Cardiac muscle cell (in vitro differentiated cells and primary cell): ENCODE measurements around the gene ATP11A. TPM values are rescaled to one million over a fixed set of nuclear protein-coding genes. Genes with fewer than 3 reads are reported as not detected.

Source experiments
- DNase-seq, 2 donors: peaks; one replicate each; pipeline versions ENCODE4 v3.0.0 to v3.0.0-alpha.2; 2010 to 2017; ENCODE audit warnings: low read depth in 1 of 2, low spot score in 1 of 2
- H3K27ac ChIP-seq: fragments of 200-600 bp; sonication (generic); 2 replicates; pipeline ENCODE4 v1.5.1; 2016
- H3K27me3 ChIP-seq: fragments of 200-600 bp; sonication (generic); 2 replicates; pipeline ENCODE4 v1.6.0; 2016; ENCODE audit warnings: control low read depth
- H3K36me3 ChIP-seq: fragments of 200-600 bp; sonication (generic); 2 replicates; pipeline ENCODE4 v1.5.1; 2016; ENCODE audit warnings: control low read depth
- H3K4me1 ChIP-seq: fragments of 200-600 bp; sonication (generic); 2 replicates; pipeline ENCODE4 v1.8.1; 2017; ENCODE audit warnings: low read depth, mild to moderate bottlenecking, mixed run types
- H3K4me3 ChIP-seq: fragments of 200-600 bp; sonication (generic); 2 replicates; pipeline ENCODE4 v1.5.1; 2016; ENCODE audit warnings: mild to moderate bottlenecking
- H3K9me3 ChIP-seq: fragments of 200-600 bp; sonication (generic); 2 replicates; pipeline ENCODE4 v1.5.1; 2017; ENCODE audit warnings: low read depth, mild to moderate bottlenecking, control low read depth
- polyA plus RNA-seq: library from polyadenylated mRNA; unstranded; fragments of >200 nt; fragmentation: Nextera tagmentation; extraction: Ambion mirVana; gene quantifications from 2 replicates; pipeline ENCODE4 v1.2.1, GENCODE V29; 2016
- total RNA-seq: library from RNA; depleted of rRNA; stranded (reverse); fragments of >200 nt; gene quantifications from 2 replicates; pipeline ENCODE4 v1.2.3, GENCODE V29; 2016
- TF ChIP-seq, protein P1 (sequence below): IDR thresholded peaks from 2 replicates; pipeline ENCODE4 v1.5.1; 2012; ENCODE audit warnings: low read depth, mild to moderate bottlenecking, low read length

ATP11A gene
- total and polyA plus RNA-seq, 2 experiments from 2014 or later = 38.0 to 42.9 TPM

DNA sequence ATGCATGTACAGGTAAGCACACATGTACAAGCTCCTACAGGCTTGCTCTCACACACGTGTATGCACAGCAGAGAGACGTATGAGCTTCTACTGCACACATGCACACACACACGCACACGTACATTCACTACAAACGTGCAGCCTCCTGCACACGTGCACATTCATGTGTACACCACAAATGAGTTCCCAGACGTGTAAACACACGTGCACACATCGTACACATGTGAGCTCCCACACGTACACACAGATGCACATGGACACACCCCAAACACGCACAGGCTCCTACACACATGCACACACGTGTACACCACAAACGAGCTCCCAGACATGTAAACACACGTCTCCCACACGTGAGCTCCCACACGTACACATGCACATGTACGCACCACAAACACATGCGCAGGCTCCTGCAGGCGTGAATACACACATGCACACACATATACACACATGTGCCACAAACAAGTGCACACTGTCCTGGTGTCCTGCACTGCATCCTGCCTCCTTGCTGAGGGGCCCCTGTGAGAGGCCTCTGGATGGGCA lies 195.5 kb downstream of the ATP11A start:
- H3K4me3 ChIP-seq = no peak overlapping the region
- peaks cover 11% of the 10 kb centered on the region for H3K36me3 ChIP-seq
- DNase-seq = no peak
- peaks cover 7% of the 10 kb centered on the region for H3K4me1 ChIP-seq
- no peaks in the 10 kb centered on the region for H3K9me3 ChIP-seq
- H3K27ac ChIP-seq = no peak overlapping the region
- H3K27me3 ChIP-seq = no peaks in the 10 kb centered on the region
- TF ChIP-seq, protein P1, sequence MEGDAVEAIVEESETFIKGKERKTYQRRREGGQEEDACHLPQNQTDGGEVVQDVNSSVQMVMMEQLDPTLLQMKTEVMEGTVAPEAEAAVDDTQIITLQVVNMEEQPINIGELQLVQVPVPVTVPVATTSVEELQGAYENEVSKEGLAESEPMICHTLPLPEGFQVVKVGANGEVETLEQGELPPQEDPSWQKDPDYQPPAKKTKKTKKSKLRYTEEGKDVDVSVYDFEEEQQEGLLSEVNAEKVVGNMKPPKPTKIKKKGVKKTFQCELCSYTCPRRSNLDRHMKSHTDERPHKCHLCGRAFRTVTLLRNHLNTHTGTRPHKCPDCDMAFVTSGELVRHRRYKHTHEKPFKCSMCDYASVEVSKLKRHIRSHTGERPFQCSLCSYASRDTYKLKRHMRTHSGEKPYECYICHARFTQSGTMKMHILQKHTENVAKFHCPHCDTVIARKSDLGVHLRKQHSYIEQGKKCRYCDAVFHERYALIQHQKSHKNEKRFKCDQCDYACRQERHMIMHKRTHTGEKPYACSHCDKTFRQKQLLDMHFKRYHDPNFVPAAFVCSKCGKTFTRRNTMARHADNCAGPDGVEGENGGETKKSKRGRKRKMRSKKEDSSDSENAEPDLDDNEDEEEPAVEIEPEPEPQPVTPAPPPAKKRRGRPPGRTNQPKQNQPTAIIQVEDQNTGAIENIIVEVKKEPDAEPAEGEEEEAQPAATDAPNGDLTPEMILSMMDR = no peak

DNA sequence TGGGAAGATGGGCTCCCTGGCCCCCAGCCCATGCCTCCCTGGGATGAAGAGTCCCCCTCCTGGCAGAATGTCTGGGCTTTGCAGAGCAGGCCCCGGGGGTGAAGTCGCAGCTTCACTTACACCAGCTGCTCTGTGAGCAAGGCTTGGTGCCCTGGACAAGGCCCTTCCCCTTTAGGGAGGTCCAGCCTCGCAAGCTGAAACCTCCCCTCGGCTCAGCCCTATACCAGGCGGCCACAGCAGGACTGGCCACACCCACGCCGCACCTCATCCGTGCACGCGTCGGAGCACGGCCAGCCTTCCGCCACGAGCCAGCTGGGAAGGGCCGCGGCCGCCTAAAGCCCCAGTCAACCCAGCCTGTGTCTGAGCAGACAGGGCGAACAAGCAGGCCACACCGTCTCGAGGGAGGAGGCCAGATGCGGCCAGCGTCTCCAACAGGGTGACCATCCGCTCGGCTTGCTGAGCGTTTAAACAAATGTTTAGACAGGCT lies 196.0 kb downstream of the ATP11A start:
- H3K27ac ChIP-seq = peak overlapping the region; percentile 87
- no peaks in the 10 kb centered on the region for H3K27me3 ChIP-seq
- TF ChIP-seq, protein P1 = no peak
- DNase-seq = peak; percentile 94 to 95
- H3K9me3 ChIP-seq = no peaks in the 10 kb centered on the region
- peaks cover 7% of the 10 kb centered on the region for H3K4me1 ChIP-seq
- peak overlapping the region; percentile 6 for H3K4me3 ChIP-seq
- peaks cover 11% of the 10 kb centered on the region for H3K36me3 ChIP-seq

DNA sequence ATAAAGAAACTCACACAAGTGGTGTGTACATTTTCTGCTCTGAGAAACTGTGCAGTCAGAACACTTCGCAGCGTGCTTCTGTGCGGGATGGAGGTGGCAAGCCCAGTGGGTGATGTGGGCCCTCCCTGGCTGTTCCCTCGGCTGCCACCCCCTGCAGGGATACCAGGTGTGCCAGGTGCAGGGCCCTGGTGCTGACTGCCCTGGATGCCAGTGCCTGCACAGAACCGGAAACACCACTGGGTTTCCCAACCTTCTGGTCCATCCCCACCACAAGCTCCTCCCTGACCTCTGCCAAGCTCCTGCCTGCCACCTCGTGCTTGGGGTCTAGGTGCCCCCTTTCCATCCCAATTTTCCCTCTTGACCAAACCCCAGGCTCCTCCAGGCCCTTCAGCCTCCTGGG lies 197.3 kb downstream of the ATP11A start:
- H3K27me3 ChIP-seq = peaks cover 10% of the 10 kb centered on the region
- TF ChIP-seq, protein P1 = no peak
- H3K27ac ChIP-seq = no peak overlapping the region
- H3K9me3 ChIP-seq = no peaks in the 10 kb centered on the region
- no peak overlapping the region for H3K4me3 ChIP-seq
- peaks cover 8% of the 10 kb centered on the region for H3K36me3 ChIP-seq
- DNase-seq = no peak
- H3K4me1 ChIP-seq = peaks cover 7% of the 10 kb centered on the region

DNA sequence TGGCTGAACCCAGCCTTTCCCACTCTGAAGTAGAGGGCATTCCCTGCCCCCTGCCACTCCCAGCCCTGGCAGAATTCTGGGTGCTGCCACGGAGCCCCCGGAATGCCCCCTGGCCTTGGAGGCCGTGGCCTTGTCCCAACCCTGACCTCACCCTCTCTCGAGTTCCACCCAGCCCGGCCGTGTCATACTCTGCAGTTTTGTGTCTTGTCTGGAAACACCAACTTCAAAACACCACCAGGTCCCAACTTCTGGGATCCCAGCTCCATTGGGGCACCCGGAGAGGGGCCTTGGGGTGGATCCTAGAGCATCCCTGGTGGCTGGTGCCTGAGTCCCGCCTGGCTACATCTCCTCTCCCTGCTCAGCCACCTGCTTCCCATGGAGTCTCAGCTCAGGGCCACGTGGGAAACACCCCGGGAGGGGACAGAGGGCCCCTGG lies 197.7 kb downstream of the ATP11A start:
- Histone ChIP-seq H3K4me3 (no peak overlapping the region), H3K27me3 (peaks cover 10% of the 10 kb centered on the region), H3K9me3 (no peaks in the 10 kb centered on the region), H3K36me3 (peaks cover 7% of the 10 kb centered on the region), H3K4me1 (peaks cover 7% of the 10 kb centered on the region), H3K27ac (no peak overlapping the region)
- TF ChIP-seq, protein P1 = no peak
- DNase-seq = no peak

DNA sequence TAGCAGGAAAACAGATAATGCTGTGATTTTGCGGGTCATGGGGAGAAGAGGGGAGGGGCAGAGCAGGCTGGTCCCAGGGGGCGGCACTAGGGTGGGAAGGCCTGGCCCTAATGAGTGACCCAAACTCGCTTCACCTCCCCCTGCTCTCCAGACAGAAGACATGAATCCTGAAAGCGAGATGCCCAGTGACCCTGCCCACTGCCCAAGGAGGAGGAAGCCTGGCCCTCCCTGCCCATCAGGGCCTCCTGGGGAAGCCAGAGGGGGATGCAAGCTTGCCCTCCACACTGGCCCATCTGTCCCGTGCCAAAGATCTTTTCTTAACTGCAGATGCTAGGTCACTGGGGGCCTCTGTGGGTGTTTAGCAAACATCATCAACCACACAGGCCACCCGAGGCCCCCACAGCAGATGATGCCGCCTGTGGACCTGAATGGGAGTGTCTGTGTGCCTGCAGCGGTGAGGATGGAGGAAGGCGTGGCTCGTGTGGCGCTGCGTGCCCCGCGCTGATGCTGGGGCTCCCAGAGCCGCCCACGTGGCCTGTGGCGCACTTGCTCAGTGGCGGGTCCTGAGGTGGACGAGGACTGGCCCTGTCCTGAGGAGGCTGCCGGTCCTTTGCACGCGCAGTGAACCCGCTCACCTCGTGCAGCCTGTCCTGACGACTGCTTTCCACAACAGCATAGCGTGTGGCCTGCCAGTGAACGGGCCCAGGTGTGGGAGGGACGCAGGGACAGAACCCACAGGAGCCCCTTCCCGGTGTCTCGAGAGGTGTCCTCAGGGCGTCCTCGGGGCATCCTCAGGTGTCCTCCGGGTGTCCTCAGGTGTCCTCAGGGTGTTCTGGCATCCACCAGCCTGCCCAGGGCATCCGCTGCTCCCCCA lies 198.6 kb downstream of the ATP11A start:
- H3K36me3 ChIP-seq = peaks cover 3% of the 10 kb centered on the region

More for the DNA sequence above, 198.6 kb downstream of the ATP11A start:
- DNase-seq = no peak
- Histone ChIP-seq H3K27me3 (peaks cover 10% of the 10 kb centered on the region), H3K4me3 (no peak overlapping the region), H3K4me1 (peaks cover 14% of the 10 kb centered on the region), H3K9me3 (no peaks in the 10 kb centered on the region), H3K27ac (no peak overlapping the region)
- TF ChIP-seq, protein P1 = no peak
